ENCODE results near the gene IL17A. TPM values are rescaled to one million over a fixed set of nuclear protein-coding genes. Genes with fewer than 3 reads are reported as not detected.

The IL17A gene
- total RNA-seq, 4 donors from 2014 or later: not detected

DNA sequence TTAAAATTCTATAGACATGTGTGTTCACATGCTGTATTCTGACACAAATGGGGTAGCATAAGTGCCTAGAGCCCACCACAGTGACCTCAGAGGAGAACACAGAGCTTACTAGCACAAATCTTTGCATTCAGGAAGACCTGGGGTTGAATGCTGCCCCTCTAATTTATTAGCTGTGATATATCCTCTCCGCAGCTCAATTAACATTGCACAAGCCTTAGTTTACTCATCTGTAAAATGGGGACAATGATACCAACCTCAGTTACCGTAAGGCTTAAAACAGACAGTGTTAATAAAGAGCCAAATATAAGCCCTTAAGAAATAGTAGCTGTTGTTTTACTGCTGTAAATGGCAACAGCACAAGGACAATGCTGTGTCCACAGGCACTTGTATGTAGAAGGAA is 36.2 kb upstream of the IL17A start:
- no peak overlapping the region for H3K27ac ChIP-seq
- no peak for TF ChIP-seq POLR2A (IDR thresholded peaks at IDR 0.05)
- H3K9me3 ChIP-seq: no peaks in the 10 kb centered on the region
- no peak for DNase-seq
- no peaks in the 10 kb centered on the region for H3K27me3 ChIP-seq
- H3K4me1 ChIP-seq: no peaks in the 10 kb centered on the region
- intact Hi-C loops (cut with DNase I): no loop called here
- H3K4me3 ChIP-seq (replicated peaks in 1 of 3): no peak overlapping the region
- 94% methylated on average over 2 of the region's 2 CpGs for WGBS, 2 donors
- no peaks in the 10 kb centered on the region for H3K36me3 ChIP-seq

DNA sequence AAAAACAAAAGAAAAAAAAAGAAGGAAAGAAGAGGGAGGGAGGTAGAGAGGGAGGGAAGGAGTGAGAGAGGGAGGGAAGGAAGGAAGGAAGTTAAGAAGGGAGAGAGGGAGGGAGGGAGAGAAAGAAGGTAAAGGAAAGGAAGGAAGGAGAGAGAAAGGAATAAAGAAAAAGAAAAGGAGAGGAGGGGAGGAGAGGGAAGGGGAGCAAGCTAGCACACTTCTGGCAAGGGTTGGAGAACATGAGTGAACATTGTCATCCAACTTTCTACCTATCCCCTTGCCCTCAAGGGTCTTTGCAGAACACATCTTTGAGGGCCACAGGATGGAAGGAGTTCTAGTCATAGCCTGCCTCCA is 34.1 kb upstream of the IL17A start:
- Histone ChIP-seq H3K4me3 (replicated peaks in 1 of 3) (no peak overlapping the region), H3K27me3 (no peaks in the 10 kb centered on the region), H3K36me3 (no peaks in the 10 kb centered on the region), H3K4me1 (peaks cover 0 to 4% of the 10 kb centered on the region in 2 donors), H3K27ac (no peak overlapping the region), H3K9me3 (no peaks in the 10 kb centered on the region)
- TF ChIP-seq, protein P1, sequence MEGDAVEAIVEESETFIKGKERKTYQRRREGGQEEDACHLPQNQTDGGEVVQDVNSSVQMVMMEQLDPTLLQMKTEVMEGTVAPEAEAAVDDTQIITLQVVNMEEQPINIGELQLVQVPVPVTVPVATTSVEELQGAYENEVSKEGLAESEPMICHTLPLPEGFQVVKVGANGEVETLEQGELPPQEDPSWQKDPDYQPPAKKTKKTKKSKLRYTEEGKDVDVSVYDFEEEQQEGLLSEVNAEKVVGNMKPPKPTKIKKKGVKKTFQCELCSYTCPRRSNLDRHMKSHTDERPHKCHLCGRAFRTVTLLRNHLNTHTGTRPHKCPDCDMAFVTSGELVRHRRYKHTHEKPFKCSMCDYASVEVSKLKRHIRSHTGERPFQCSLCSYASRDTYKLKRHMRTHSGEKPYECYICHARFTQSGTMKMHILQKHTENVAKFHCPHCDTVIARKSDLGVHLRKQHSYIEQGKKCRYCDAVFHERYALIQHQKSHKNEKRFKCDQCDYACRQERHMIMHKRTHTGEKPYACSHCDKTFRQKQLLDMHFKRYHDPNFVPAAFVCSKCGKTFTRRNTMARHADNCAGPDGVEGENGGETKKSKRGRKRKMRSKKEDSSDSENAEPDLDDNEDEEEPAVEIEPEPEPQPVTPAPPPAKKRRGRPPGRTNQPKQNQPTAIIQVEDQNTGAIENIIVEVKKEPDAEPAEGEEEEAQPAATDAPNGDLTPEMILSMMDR (IDR thresholded peaks at IDR 0.05): no peak
- TF ChIP-seq POLR2A (IDR thresholded peaks at IDR 0.05): no peak
- no peak for DNase-seq
- intact Hi-C loops (cut with DNase I): no loop called here

DNA sequence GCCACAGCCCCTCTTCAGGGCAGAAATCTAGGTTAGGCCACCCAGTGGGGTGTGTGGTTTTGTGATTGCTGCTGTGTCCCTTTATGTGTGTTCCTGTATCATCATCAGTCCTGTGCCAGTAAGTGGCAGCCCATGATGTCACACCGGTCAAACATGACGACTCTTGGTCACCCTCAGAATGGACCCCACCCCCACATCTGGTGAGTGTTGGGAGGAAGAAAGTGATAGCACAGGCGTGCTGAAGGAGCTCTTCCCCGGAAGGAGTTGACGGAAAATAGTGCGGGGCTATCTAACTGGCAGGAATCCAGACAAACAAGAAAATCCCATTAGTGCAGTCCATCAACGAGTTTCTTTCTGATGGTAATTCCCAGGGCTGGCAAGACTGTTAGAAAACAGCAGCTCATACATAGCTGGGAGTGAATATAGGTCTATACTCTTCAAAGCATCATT is 33.4 kb upstream of the IL17A start:
- no peak for DNase-seq
- Histone ChIP-seq H3K4me3 (replicated peaks in 1 of 3) (no peak overlapping the region), H3K9me3 (no peaks in the 10 kb centered on the region), H3K27ac (no peak overlapping the region), H3K36me3 (no peaks in the 10 kb centered on the region), H3K27me3 (no peaks in the 10 kb centered on the region), H3K4me1 (peaks cover 0 to 4% of the 10 kb centered on the region in 2 donors)
- intact Hi-C loops (cut with DNase I): no loop called here
- WGBS, 2 donors: 54% methylated on average over 7 of the region's 7 CpGs
- no peak for TF ChIP-seq POLR2A (IDR thresholded peaks at IDR 0.05)
- TF ChIP-seq, protein P1 (IDR thresholded peaks at IDR 0.05): no peak

DNA sequence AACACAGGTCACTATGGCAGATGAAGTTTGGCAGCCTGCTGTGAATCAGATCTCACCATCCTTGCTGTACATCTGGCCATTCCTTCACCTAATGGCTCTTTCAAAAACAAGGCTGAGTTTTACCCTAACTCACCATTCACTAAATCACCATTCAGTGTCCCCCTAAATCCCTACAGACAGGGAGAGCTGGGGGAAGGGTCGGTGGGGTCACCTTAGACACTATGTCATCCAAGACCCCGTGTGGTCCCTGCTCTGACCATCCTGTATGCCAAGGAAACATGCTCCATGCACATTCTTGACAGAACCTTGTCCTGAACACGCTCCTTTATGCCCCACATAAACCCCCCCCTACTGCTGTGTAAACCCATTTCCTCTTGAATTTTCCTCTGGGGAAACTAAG is 31.8 kb upstream of the IL17A start:
- Histone ChIP-seq H3K27ac (no peak overlapping the region), H3K36me3 (no peaks in the 10 kb centered on the region), H3K27me3 (no peaks in the 10 kb centered on the region), H3K9me3 (no peaks in the 10 kb centered on the region), H3K4me1 (peaks cover 0 to 4% of the 10 kb centered on the region in 2 donors), H3K4me3 (replicated peaks in 1 of 3) (no peak overlapping the region)
- TF ChIP-seq POLR2A (IDR thresholded peaks at IDR 0.05): no peak
- TF ChIP-seq, protein P1 (IDR thresholded peaks at IDR 0.05): no peak
- DNase-seq: no peak
- intact Hi-C loops (cut with DNase I): no loop called here
- WGBS, 2 donors: 81 to 86% methylated on average over 3 of the region's 3 CpGs

DNA sequence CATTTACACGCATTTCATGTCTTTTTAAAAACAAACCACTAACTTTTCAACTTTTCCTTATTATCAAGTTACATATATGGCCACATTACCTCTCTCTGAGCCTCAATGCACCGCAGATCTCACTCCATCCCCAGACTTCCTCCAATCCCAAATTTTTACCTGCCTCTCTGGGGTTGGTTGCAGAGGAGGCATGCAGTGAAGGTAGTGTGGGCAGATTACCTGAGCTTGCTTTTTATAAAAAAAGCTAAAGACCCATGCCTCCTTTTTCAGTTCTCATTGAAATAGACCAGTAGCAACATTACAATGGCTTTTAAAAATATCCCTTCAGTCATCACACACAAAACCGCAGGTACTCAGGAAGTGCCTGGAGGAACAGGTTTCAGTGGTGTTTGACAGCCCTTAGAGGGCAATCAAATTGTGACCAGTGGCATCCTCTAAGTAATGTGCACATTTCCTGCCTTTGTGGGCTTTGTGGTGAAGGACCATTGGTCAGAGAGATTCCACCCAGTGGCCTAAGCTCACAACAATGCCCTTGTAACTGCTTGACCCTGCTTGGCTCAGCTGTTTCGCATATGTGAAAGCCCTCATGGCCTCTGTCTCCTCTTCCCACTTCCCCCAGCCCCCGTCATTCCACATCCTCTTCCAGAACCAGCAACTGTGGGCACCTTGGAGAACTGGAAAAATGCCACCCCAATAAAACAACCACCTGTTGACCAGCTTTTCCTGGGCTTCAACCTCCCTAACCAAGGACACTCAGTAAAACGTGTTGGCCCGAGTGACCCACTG is 30.2 kb upstream of the IL17A start:
- Histone ChIP-seq H3K36me3 (no peaks in the 10 kb centered on the region), H3K27me3 (no peaks in the 10 kb centered on the region), H3K27ac (no peak overlapping the region), H3K9me3 (no peaks in the 10 kb centered on the region), H3K4me3 (replicated peaks in 1 of 3) (no peak overlapping the region), H3K4me1 (peaks cover 0 to 4% of the 10 kb centered on the region in 2 donors)
- 47 to 55% methylated on average over 7 of the region's 7 CpGs for WGBS, 2 donors
- intact Hi-C loops (cut with DNase I): no loop called here
- no peak for DNase-seq
- TF ChIP-seq, protein P1 (IDR thresholded peaks at IDR 0.05): no peak
- no peak for TF ChIP-seq POLR2A (IDR thresholded peaks at IDR 0.05)

Data from thyroid gland (tissue), 4 donors.